Nephron progenitor cell (in vitro differentiated cells): Measurements from ENCODE around the gene ACAD9.

Source experiments
- DNase-seq: peaks from one replicate; pipeline ENCODE4 v3.0.0; 2021
- H3K27ac Mint-ChIP-seq: 2 replicates; pipeline ENCODE4 v1.8.0; 2021; ENCODE audit warnings: mild to moderate bottlenecking, moderate library complexity, mixed read lengths
- H3K27me3 Mint-ChIP-seq: 2 replicates; pipeline ENCODE4 v1.8.0; 2021; ENCODE audit warnings: mild to moderate bottlenecking, low read depth, mixed read lengths; ENCODE audit not compliant: poor library complexity
- H3K36me3 Mint-ChIP-seq: 2 replicates; pipeline ENCODE4 v1.8.0; 2021; ENCODE audit warnings: low read depth, mixed read lengths
- H3K4me1 Mint-ChIP-seq: 2 replicates; pipeline ENCODE4 v1.8.0; 2021; ENCODE audit warnings: mixed read lengths
- H3K4me3 Mint-ChIP-seq: 2 replicates; pipeline ENCODE4 v1.8.0; 2021; ENCODE audit warnings: mild to moderate bottlenecking, moderate library complexity, mixed read lengths
- H3K9me3 Mint-ChIP-seq: 2 replicates; pipeline ENCODE4 v1.8.0; 2021; ENCODE audit warnings: mild to moderate bottlenecking, moderate library complexity, mixed read lengths
- TF ChIP-seq, protein P1 (sequence below): fragments of 200-600 bp; sonication (generic); IDR thresholded peaks from 2 replicates; pipeline ENCODE4 v1.5.0; 2021; ENCODE audit warnings: antibody characterized with exemption

ACAD9 gene

DNA sequence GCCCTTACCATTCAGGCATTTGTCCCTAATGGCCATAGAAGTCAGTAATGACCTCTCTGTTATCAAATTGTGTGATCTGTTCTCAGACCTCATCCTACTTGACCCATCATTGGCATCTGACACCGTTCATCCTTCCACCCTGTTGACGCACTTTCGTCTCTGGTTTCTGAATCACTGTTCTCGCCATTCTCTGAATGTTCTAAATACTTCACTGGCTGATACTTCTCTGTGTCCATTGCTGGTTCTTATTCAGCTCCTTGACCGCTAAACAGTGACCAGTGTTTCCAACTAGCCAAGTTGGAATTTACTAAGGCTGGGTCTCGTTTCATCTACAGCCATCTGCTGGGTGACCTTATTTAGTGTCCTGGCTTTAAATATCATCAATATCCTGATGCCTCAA lies 2.2 kb downstream of the ACAD9 start:
- peak overlapping the region; percentile 93 for H3K4me3 Mint-ChIP-seq

DNA sequence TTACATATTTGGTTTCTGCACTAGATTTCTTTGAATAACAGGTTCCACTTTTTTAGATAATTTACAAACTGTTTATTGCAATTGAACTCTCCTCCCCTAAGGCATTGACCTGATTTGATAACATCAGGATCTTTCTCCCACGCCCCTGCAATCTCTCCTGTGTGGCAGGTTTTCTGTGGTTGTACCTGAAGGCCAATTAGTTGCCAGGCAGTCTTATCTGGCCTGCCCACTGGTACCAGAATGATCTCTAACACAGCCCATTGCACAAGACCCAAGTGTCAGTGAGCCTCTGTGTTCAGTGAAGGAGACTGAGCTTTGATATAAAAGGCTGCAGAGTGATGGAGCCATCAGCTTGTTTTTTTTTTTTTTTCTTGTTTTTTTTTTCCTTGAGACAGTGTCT lies 3.3 kb downstream of the ACAD9 start:
- H3K36me3 Mint-ChIP-seq, result peaks cover 26% of the 10 kb centered on the region
- peaks cover 5% of the 10 kb centered on the region for H3K27me3 Mint-ChIP-seq
- peak overlapping the region; percentile 35 for H3K4me3 Mint-ChIP-seq
- TF ChIP-seq, protein P1, sequence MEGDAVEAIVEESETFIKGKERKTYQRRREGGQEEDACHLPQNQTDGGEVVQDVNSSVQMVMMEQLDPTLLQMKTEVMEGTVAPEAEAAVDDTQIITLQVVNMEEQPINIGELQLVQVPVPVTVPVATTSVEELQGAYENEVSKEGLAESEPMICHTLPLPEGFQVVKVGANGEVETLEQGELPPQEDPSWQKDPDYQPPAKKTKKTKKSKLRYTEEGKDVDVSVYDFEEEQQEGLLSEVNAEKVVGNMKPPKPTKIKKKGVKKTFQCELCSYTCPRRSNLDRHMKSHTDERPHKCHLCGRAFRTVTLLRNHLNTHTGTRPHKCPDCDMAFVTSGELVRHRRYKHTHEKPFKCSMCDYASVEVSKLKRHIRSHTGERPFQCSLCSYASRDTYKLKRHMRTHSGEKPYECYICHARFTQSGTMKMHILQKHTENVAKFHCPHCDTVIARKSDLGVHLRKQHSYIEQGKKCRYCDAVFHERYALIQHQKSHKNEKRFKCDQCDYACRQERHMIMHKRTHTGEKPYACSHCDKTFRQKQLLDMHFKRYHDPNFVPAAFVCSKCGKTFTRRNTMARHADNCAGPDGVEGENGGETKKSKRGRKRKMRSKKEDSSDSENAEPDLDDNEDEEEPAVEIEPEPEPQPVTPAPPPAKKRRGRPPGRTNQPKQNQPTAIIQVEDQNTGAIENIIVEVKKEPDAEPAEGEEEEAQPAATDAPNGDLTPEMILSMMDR, result no peak
- no peak overlapping the region for H3K27ac Mint-ChIP-seq
- H3K4me1 Mint-ChIP-seq, result peaks cover 48% of the 10 kb centered on the region
- no peak for DNase-seq
- H3K9me3 Mint-ChIP-seq, result no peaks in the 10 kb centered on the region

More for the DNA sequence above, 2.2 kb downstream of the ACAD9 start:
- peaks cover 24% of the 10 kb centered on the region for H3K36me3 Mint-ChIP-seq
- DNase-seq, result no peak
- peak overlapping the region; percentile 12 for H3K27ac Mint-ChIP-seq
- peaks cover 53% of the 10 kb centered on the region for H3K4me1 Mint-ChIP-seq
- H3K27me3 Mint-ChIP-seq, result peaks cover 5% of the 10 kb centered on the region
- no peaks in the 10 kb centered on the region for H3K9me3 Mint-ChIP-seq
- TF ChIP-seq, protein P1, result no peak

DNA sequence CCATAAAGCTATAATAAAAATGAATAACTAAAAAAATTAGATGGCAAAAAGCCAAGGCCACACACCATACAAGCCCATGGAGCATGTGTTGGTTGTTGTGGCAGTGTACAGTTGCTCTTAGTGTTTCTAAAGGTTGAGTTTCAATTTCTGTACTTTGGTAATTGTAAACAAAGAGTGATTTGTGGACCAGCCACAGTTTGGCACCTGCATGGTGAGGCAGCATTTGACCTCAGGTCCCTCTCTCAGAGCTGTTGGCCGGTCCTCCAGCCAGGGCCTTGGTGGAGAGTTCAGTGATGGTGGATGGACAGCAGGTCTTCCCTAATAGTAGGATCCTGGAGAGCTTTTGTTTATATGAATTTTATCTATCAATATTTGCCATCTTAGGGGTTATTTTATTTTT lies 5.6 kb downstream of the ACAD9 start:
- no peak overlapping the region for H3K27ac Mint-ChIP-seq
- H3K4me1 Mint-ChIP-seq, result peaks cover 30% of the 10 kb centered on the region
- H3K36me3 Mint-ChIP-seq, result peaks cover 38% of the 10 kb centered on the region
- peaks cover 5% of the 10 kb centered on the region for H3K27me3 Mint-ChIP-seq
- H3K9me3 Mint-ChIP-seq, result no peaks in the 10 kb centered on the region
- DNase-seq, result no peak
- H3K4me3 Mint-ChIP-seq, result no peak overlapping the region
- TF ChIP-seq, protein P1, result no peak

DNA sequence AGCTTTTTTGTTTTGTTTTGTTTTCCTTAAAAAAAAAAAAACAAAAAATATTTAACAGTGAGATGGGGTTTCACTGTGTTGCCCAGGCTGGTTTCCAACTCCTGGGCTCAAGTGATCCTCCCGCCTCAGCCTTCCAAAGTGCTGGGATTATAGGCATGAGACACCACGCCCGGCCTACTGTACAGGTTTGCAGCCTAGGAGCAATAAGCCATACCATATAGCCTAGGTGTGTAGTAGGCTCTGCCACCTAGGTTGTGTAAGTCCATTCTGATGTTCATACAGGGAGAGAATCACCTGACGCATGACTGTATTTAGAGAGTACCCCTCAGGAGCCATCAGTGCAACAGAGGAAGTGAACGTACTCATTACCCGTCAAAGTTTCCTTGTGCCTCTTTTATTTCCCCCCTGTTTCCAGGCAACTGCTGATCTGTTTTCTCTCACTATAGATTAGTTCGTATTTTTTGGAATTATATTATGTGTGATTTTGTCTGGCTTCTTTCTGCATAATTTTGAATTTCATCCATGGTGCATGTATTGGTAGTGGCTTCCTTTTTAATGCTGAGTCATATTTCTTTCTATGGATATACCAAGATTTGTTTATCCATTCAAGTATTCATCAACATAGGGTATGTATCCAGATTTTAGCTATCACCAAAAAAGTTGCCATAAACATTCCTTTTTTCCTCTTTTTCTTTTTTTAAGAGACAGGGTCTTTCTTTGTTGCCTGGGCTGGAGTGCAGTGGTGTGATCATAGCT lies 9.9 kb downstream of the ACAD9 start:
- no peak for DNase-seq
- peaks cover 39% of the 10 kb centered on the region for H3K36me3 Mint-ChIP-seq
- no peaks in the 10 kb centered on the region for H3K9me3 Mint-ChIP-seq
- H3K4me3 Mint-ChIP-seq, result no peak overlapping the region
- H3K27me3 Mint-ChIP-seq, result no peaks in the 10 kb centered on the region
- TF ChIP-seq, protein P1, result no peak
- H3K27ac Mint-ChIP-seq, result peak overlapping the region; percentile 42
- H3K4me1 Mint-ChIP-seq, result no peaks in the 10 kb centered on the region

DNA sequence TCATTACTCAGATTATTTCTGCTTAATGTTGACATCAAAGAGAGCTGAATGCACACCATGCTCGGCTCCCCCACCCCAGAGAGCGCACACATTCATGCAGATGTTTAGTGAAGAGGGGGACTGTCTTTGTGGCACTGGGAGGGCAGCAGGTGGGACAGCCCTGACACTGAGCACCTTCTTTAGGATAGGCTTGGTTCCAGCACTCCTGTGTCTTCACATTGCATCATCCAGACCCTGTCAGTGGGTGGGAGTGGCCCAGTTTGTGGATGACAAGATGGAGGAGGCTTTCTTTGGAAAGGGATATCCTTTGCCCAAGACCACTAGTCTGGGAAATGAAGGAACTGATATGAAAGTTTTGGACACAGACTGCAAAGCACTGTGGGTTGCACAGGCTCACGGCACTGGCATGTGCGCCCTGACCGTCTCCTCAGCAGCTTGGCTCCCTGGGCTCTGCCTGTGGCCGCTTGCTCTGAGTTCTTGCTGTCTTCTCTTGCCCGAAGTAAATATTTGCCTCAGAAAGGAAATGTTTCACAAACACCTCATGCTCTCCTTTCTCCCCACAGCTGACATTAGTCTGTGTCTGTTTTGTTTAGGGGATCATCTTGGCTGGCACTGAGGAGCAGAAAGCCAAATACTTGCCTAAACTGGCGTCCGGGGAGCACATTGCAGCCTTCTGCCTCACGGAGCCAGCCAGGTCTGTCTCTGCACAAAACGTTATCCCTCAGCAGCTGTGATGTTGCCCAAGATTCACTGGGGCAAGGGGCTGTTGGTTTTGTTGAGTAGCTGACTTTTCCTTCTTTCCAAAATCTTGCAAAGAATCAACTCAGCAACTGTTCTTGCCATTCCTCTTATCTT lies 16.6 kb downstream of the ACAD9 start:
- Mint-ChIP-seq H3K27me3 (peaks cover 3% of the 10 kb centered on the region), H3K36me3 (peaks cover 72% of the 10 kb centered on the region), H3K9me3 (no peaks in the 10 kb centered on the region), H3K27ac (no peak overlapping the region), H3K4me1 (no peaks in the 10 kb centered on the region), H3K4me3 (no peak overlapping the region)
- no peak for DNase-seq
- TF ChIP-seq, protein P1, result no peak
